Omental fat pad (tissue), 4 donors: ENCODE results near the gene CREBZF. TPM values are rescaled to one million over a fixed set of nuclear protein-coding genes. Genes with fewer than 3 reads are reported as not detected.

Experiments
- ATAC-seq: fragments of 150-250 bp; one replicate; pipeline ENCODE4 v1.9.1; 2016; ENCODE audit warnings: mild to moderate bottlenecking, moderate library complexity; ENCODE audit not compliant: low FRiP score
- DNase-seq: peaks from one replicate; pipeline ENCODE4 v3.0.0-alpha.2; 2019; ENCODE audit warnings: low spot score
- total RNA-seq, 4 donors: library from RNA; depleted of rRNA; stranded (reverse); fragments of >200 nt; gene quantifications; one replicate each; pipeline ENCODE4 v1.1.0, GENCODE V29; 2016
- TF ChIP-seq, protein P1 (sequence below), 3 donors: fragments of 450-650 bp; IDR thresholded peaks; one replicate each; pipeline ENCODE4 v1.5.1; 2016 to 2017; ENCODE audit warnings: antibody characterized with exemption in 3 of 3, mild to moderate bottlenecking in 3 of 3, moderate library complexity in 2 of 3

CREBZF gene
- total RNA-seq, 4 donors from 2014 or later: 39.0 to 81.0 (median 48.0) TPM

- TF ChIP-seq, protein P1, sequence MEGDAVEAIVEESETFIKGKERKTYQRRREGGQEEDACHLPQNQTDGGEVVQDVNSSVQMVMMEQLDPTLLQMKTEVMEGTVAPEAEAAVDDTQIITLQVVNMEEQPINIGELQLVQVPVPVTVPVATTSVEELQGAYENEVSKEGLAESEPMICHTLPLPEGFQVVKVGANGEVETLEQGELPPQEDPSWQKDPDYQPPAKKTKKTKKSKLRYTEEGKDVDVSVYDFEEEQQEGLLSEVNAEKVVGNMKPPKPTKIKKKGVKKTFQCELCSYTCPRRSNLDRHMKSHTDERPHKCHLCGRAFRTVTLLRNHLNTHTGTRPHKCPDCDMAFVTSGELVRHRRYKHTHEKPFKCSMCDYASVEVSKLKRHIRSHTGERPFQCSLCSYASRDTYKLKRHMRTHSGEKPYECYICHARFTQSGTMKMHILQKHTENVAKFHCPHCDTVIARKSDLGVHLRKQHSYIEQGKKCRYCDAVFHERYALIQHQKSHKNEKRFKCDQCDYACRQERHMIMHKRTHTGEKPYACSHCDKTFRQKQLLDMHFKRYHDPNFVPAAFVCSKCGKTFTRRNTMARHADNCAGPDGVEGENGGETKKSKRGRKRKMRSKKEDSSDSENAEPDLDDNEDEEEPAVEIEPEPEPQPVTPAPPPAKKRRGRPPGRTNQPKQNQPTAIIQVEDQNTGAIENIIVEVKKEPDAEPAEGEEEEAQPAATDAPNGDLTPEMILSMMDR (IDR thresholded peaks at IDR 0.05): no peak
- DNase-seq (no peak), ATAC-seq (no peak)
Observed at GRCh38 chr11:85699957-85700741, 35.2 kb upstream of the CREBZF start.

DNA sequence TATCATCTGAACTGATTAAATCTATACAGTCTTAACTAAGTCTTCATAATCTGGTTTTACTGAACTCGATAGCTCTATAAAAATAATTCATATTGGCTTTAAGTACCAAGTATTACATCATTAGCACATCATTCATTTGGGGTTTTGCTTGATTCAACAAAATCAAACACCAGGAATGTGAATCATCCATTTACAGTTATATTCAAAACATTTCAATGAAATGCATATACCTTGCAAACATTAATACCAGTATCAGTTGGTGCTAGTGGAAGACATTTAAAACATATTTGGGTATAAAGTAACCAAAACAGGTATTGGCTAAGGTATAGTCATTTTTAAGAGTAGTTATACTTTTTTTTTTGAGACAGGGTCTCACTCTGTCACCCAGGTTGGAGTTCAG lies 33.3 kb upstream of the CREBZF start:
- ATAC-seq (no peak), DNase-seq (no peak)
- TF ChIP-seq, protein P1 (IDR thresholded peaks at IDR 0.05): no peak

GRCh38 chr11:85697747-85698146 lies 32.8 kb upstream of the CREBZF start:
- no peak for DNase-seq
- TF ChIP-seq, protein P1 (IDR thresholded peaks at IDR 0.05): no peak
- no peak for ATAC-seq

DNA sequence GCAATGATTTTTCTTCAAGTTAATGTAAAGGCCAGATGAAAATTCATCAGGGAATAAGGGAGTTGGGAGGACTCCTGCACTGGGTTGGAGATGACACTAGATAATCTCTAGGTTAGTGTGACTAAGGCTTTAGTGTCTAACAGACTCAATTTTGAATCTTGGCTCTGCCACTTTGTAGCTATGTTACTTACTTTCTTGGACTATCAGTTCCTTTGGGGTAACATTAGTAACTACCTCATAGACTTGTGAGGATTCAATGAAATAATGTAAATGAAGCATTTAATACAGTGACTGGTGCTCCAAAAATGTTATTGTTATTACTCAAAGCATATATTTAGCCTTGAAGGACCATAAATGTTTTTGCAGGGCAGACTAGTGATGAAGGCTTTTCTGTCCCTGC lies 30.6 kb upstream of the CREBZF start:
- no peak for ATAC-seq
- TF ChIP-seq, protein P1 (IDR thresholded peaks at IDR 0.05): no peak

DNA sequence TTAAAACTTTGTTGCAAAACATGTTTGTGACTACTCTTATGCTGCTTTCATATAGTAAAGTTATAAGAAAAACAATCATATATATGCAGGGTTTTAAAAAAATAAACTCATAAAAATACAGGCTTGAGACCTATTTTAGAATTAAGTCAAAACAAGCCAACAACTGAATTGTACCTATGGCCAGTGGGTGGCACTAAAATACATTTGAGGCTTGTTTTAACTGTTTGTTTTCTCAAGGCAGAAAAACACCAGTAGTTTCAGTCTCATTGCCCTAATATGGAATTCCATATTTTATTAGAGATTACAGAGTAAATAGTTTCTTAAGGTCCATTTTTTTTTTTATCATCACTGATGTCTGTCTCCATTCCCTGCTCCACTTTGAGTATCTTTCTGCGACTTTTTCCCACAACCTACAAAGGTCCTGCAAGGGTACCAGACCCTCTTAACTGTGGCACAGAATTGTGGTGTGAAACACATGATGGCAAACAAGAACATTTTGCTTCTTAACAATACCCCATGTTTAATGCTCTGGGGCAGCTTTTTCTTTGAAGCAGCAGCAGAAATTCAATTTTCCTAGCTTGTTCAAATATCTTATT lies 29.6 kb upstream of the CREBZF start:
- DNase-seq (no peak), ATAC-seq (no peak)
- TF ChIP-seq, protein P1 (IDR thresholded peaks at IDR 0.05): no peak

More for the DNA sequence above, 30.6 kb upstream of the CREBZF start:
- no peak for DNase-seq

DNA sequence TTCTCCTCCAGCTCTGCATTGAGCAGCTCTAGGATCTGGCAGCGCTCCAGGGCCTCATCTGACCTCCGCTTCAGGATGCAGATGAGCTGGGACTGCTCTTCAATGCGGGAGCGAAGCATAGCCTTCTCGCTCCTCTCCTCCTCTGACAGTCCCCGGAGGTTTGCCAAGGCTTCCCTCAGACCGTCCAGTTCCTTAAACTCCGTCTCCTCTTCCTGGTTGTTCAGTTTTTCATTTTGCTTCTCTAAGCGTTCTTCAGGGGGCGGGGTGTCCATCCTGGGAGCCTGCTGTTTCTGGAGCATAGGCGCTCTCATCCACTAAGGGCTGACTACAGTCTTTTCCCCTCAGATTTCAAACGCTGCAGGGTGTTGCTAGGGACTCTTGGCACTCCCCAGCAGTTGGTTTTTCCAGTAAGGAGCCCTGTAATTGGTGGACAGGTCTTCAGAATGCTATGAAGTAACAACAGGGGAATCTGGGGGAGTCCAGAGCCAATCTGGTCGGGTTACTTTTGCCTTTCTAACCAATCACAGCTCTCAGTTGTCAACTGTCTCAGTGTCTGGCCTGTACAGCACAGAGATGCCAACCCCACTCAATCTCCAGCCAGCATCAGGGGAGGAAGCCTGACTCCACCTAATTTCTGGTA lies 21.0 kb upstream of the CREBZF start, which contains the start of gene CCDC89:
CCDC89 (minus strand) TSS at position 376 of the 640 bp plus-strand sequence; CDS start at position 311, 65 bp downstream.
- DNase-seq (peak; percentile 76), ATAC-seq (peak; percentile 99)
- TF ChIP-seq, protein P1 (IDR thresholded peaks at IDR 0.05): no peak
